Progenitor cell of endocrine pancreas (in vitro differentiated cells): Measurements from ENCODE around the gene ZNF362. TPM values are rescaled to one million over a fixed set of nuclear protein-coding genes. Genes with fewer than 3 reads are reported as not detected.

Experiments
- DNase-seq: peaks from one replicate; pipeline ENCODE4 v3.0.0; 2021; ENCODE audit warnings: low spot score; ENCODE audit not compliant: unreplicated experiment
- H3K27ac Mint-ChIP-seq: 2 replicates; pipeline ENCODE4 v1.8.0; 2021; ENCODE audit warnings: mild to moderate bottlenecking, moderate library complexity, mixed read lengths
- H3K27me3 Mint-ChIP-seq: 2 replicates; pipeline ENCODE4 v1.8.0; 2021; ENCODE audit warnings: mixed read lengths
- H3K36me3 Mint-ChIP-seq: 2 replicates; pipeline ENCODE4 v1.8.0; 2022; ENCODE audit warnings: mixed read lengths; ENCODE audit not compliant: insufficient read depth
- H3K4me1 Mint-ChIP-seq: 2 replicates; pipeline ENCODE4 v1.8.0; 2021; ENCODE audit warnings: low read depth, mixed read lengths
- H3K4me3 Mint-ChIP-seq: 2 replicates; pipeline ENCODE4 v1.8.0; 2021; ENCODE audit warnings: low read depth, mild to moderate bottlenecking, moderate library complexity, mixed read lengths
- H3K9me3 Mint-ChIP-seq: 2 replicates; pipeline ENCODE4 v1.8.0; 2021; ENCODE audit warnings: low read depth, mixed read lengths
- CTCF ChIP-seq: fragments of 200-600 bp; sonication (generic); IDR thresholded peaks from one replicate; pipeline ENCODE4 v1.5.0; 2021; ENCODE audit warnings: antibody characterized with exemption, mild to moderate bottlenecking; ENCODE audit not compliant: unreplicated experiment
- total RNA-seq: library from RNA; stranded (reverse); gene quantifications from 2 replicates; pipeline ENCODE4 v1.2.1, GENCODE V29; 2021

Gene ZNF362
- total RNA-seq, 1 donor from 2014 or later = 79.3 TPM

- no peaks in the 10 kb centered on the region for H3K36me3 Mint-ChIP-seq
- H3K27ac Mint-ChIP-seq = no peak overlapping the region
- H3K9me3 Mint-ChIP-seq = peaks cover 18% of the 10 kb centered on the region
- no peaks in the 10 kb centered on the region for H3K27me3 Mint-ChIP-seq
- TF ChIP-seq CTCF = no peak
- H3K4me1 Mint-ChIP-seq = peaks cover 18% of the 10 kb centered on the region
- no peak overlapping the region for H3K4me3 Mint-ChIP-seq
- DNase-seq = no peak
These were observed 33.9 kb upstream of the ZNF362 start for GRCh38 chr1:33222381-33222780.

- Mint-ChIP-seq H3K9me3 (peaks cover 16% of the 10 kb centered on the region), H3K27ac (no peak overlapping the region), H3K27me3 (peaks cover 5% of the 10 kb centered on the region), H3K4me1 (peaks cover 17% of the 10 kb centered on the region), H3K4me3 (no peak overlapping the region), H3K36me3 (no peaks in the 10 kb centered on the region)
- TF ChIP-seq CTCF = no peak
- DNase-seq = no peak
These were observed 32.1 kb upstream of the ZNF362 start for GRCh38 chr1:33224166-33224707.

- peaks cover 5% of the 10 kb centered on the region for H3K27me3 Mint-ChIP-seq
- no peaks in the 10 kb centered on the region for H3K36me3 Mint-ChIP-seq
- H3K4me1 Mint-ChIP-seq = peaks cover 12% of the 10 kb centered on the region
- no peak overlapping the region for H3K27ac Mint-ChIP-seq
- DNase-seq = no peak
- no peak for TF ChIP-seq CTCF
- peaks cover 16% of the 10 kb centered on the region for H3K9me3 Mint-ChIP-seq
- H3K4me3 Mint-ChIP-seq = no peak overlapping the region
These were observed 30.7 kb upstream of the ZNF362 start for GRCh38 chr1:33225586-33225985.

GRCh38 chr1:33228935-33229487 is 27.3 kb upstream of the ZNF362 start:
- Mint-ChIP-seq H3K9me3 (peaks cover 10% of the 10 kb centered on the region), H3K36me3 (no peaks in the 10 kb centered on the region), H3K4me1 (peaks cover 7% of the 10 kb centered on the region), H3K4me3 (no peak overlapping the region), H3K27ac (no peak overlapping the region), H3K27me3 (peaks cover 5% of the 10 kb centered on the region)
- TF ChIP-seq CTCF = no peak
- no peak for DNase-seq

- Mint-ChIP-seq H3K27me3 (peaks cover 5% of the 10 kb centered on the region), H3K36me3 (no peaks in the 10 kb centered on the region), H3K4me1 (peaks cover 16% of the 10 kb centered on the region), H3K4me3 (no peak overlapping the region), H3K27ac (no peak overlapping the region), H3K9me3 (no peaks in the 10 kb centered on the region)
- no peak for DNase-seq
- TF ChIP-seq CTCF = no peak
These were observed 25.1 kb upstream of the ZNF362 start for GRCh38 chr1:33231166-33231565.
